ENCODE measurements around the gene C1QTNF1.

DNA sequence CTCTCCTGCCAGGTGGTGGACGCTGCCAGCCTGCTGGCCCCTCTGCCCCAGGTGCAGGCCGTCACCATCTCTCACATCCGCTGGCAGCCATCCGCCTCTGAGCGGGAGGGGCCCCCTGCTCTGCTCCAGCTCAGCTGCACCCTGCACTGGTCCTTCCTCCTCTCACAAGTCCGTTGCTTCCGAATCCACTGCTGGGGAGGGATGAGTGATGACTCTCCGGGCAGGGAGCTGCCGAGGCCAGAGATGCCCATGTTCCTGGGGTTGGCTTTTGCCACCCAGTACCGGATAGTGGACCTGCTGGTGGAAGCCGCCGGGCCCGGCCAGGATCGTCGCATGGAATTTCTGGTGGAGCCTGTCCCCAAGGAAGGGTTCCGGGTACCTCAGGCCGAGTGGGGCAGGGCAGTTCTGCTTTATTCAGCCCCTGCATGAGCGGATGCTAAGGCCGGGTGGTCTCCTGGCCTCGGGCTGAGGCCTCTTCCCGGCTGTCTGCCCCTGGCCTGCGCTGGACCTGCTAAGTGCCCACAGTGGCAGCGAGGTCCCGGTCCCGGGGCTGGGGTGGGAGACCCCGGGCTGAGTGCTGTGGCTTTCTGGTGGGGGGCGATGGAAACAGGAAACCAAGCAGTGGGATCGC, 62.1 kb downstream of the C1QTNF1 start:
- TF ChIP-seq CTCF (conservative IDR thresholded peaks at IDR 0.05; ENCODE audit: low read length): no peak
- TF ChIP-seq EZH2phosphoT487 (IDR thresholded peaks at IDR 0.05; ENCODE audit: borderline replicate concordance, low read depth, low read length): no peak
